H1 (cell line): ENCODE data around the gene UBL4B. TPM values are rescaled to one million over a fixed set of nuclear protein-coding genes. Genes with fewer than 3 reads are reported as not detected.

ENCODE experiments used
- BRCA1 ChIP-seq: IDR thresholded peaks from 2 replicates; pipeline ENCODE4 v1.6.1; 2012; ENCODE audit warnings: low read depth, low read length, improper control_type of control experiment
- CEBPB ChIP-seq: IDR thresholded peaks from 2 replicates; pipeline ENCODE4 v1.6.1; 2012; ENCODE audit warnings: low read depth, low read length
- HDAC6 ChIP-seq: IDR thresholded peaks from one replicate; pipeline ENCODE4 v1.7.1; 2012; ENCODE audit warnings: low read depth, mild to moderate bottlenecking, inconsistent platforms, low read length, moderate library complexity
- MAFK ChIP-seq: IDR thresholded peaks from 2 replicates; pipeline ENCODE4 v1.6.1; 2012; ENCODE audit warnings: low read depth, mild to moderate bottlenecking, improper control_type of control experiment, low read length
- SAP30 ChIP-seq: fragments of 300-600 bp; sonication (generic); IDR thresholded peaks from 2 replicates; pipeline ENCODE4 v1.7.1; 2012; ENCODE audit warnings: low read length, moderate library complexity, mild to moderate bottlenecking, inconsistent platforms; ENCODE audit not compliant: insufficient read depth, insufficient replicate concordance
- SIN3A ChIP-seq, 2 experiments: IDR thresholded peaks in 1 of 2; conservative IDR thresholded peaks in 1 of 2; 2 replicates each; pipeline ENCODE4 v1.6.1; 2011 to 2012; ENCODE audit warnings: low read length in 2 of 2, improper control_type of control experiment in 1 of 2, low read depth in 1 of 2, mild to moderate bottlenecking in 1 of 2
- SIRT6 ChIP-seq: IDR thresholded peaks from one replicate; pipeline ENCODE4 v1.7.1; 2012; ENCODE audit warnings: low read length, inconsistent platforms
- polyA plus RNA-seq, 7 experiments: library from polyadenylated mRNA; depleted of rRNA in 3 of 7; stranded (reverse) in 5 of 7; unstranded in 2 of 7; fragments of >200 nt in 5 of 7; fragments of 200-250 nt in 2 of 7; gene quantifications; 1 replicate in 5 of 7; 2 replicates in 1 of 7; 4 replicates in 1 of 7; pipeline versions ENCODE4 v1.2.1 to v1.2.3, GENCODE V29; 2011 to 2013; ENCODE audit warnings: missing spikeins in 2 of 7, mixed read lengths in 2 of 7
- total RNA-seq: library from RNA; stranded (reverse); fragmentation: NEBNext Ultra II Directional; extraction: Animal tissue kit (Norgen Biotek cat#: 25700); gene quantifications from 2 replicates; pipeline ENCODE4 v1.2.1, GENCODE V29; 2021
- TF ChIP-seq, protein P1 (sequence below): IDR thresholded peaks from 2 replicates; pipeline ENCODE4 v1.6.1; 2011; ENCODE audit warnings: low read depth, mild to moderate bottlenecking, low read length; ENCODE audit not compliant: insufficient read depth

UBL4B gene
- total and polyA plus RNA-seq, 2 of the 8 experiments (the other 6 are each of a cell fraction or from before 2014, with no cell fraction given) = 0.11 TPM; not detected in 1

DNA sequence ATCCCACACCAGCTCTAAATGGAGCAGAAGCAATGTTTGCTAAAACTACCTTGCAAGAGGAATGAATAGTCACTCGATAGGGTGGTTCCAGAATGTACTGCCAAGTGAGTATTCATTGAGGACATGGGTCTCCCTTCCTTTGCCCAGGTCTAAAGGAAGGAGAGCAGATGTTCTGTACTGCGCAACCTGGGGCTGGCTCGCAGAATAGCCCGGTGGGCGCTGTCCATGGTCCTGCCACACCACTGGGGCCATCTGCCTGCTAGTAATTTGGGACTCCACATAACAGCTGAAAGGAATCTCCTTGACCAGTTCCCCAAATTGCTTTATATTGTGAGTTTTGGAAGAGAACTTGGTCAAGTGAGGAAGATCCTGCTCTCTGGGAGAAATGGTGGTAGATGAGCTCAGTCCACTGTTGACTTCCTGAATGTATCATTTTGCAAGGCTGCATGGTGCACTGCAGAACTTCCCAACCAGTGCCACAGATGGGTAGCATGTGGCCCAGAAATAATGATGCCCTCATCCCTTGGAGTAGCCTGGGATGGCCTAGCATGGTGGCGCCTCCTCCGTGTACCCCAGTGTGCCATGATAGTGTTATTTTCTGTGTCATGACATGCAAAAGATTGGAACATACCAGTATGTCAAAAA lies 43.8 kb downstream of the UBL4B start (continued):
- TF ChIP-seq SIN3A (conservative IDR thresholded peaks at IDR 0.05 in 1 of 2, IDR thresholded peaks at IDR 0.05 in 1 of 2; ENCODE audit: low read depth in 1 of 2, low read length in 2 of 2) (peak; percentile 70 to 80; a peak in 1 of 4 replicates), CEBPB (peak; percentile 43; the same call in 1 of the 2 replicates), BRCA1 (no peak), SAP30 (no peak), MAFK (no peak), HDAC6 (no peak), SIRT6 (no peak)
- TF ChIP-seq, protein P1, sequence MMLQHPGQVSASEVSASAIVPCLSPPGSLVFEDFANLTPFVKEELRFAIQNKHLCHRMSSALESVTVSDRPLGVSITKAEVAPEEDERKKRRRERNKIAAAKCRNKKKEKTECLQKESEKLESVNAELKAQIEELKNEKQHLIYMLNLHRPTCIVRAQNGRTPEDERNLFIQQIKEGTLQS = no peak
